Measurements from ENCODE around the gene SLC22A5.

The SLC22A5 gene

DNA sequence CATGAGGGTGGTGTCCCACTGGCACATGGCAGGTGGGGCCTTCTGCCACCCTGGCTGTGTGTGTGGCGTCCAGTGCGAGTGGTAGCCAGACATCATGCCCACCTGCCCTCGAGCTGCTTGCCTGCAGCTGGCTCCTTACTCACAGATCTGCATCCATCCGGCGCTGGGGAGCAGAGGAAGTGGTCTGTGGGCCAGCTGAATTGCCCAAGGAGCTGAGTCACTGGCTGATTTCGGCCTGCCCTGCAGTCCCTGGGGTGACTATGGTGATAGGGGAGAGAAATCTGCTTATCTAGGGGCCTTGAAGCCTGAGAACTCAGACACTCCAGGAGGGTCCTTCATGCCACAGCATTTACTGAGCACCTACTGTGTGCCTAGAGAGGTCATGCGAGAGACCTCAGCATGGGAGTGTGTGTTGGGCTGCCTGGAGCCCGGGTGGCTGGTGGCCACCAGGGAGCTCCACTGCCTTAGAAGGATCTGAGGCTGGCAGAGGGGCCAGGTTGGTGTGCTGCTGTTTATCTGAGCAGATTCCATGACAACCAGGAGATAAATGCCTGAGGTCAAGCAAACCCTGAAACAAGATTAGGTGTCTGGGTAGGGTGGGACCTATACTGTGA lies 57.1 kb downstream of the SLC22A5 start:
- no peaks in the 10 kb centered on the region for H3K36me3 ChIP-seq (ENCODE audit: control insufficient read depth, low read length)
- H3K9me2 ChIP-seq (replicated peaks; ENCODE audit: control insufficient read depth, low read length), result no peaks in the 10 kb centered on the region
- peaks cover 80% of the 10 kb centered on the region for H3K4me1 ChIP-seq (ENCODE audit: control insufficient read depth, low read length)
- TF ChIP-seq EZH2phosphoT487 (IDR thresholded peaks at IDR 0.05; ENCODE audit: borderline replicate concordance, low read length), result no peak
- TF ChIP-seq, protein P1, sequence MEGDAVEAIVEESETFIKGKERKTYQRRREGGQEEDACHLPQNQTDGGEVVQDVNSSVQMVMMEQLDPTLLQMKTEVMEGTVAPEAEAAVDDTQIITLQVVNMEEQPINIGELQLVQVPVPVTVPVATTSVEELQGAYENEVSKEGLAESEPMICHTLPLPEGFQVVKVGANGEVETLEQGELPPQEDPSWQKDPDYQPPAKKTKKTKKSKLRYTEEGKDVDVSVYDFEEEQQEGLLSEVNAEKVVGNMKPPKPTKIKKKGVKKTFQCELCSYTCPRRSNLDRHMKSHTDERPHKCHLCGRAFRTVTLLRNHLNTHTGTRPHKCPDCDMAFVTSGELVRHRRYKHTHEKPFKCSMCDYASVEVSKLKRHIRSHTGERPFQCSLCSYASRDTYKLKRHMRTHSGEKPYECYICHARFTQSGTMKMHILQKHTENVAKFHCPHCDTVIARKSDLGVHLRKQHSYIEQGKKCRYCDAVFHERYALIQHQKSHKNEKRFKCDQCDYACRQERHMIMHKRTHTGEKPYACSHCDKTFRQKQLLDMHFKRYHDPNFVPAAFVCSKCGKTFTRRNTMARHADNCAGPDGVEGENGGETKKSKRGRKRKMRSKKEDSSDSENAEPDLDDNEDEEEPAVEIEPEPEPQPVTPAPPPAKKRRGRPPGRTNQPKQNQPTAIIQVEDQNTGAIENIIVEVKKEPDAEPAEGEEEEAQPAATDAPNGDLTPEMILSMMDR (IDR thresholded peaks at IDR 0.05; ENCODE audit: low read depth, low read length, poor library complexity, severe bottlenecking), result peak; percentile 43
- no peaks in the 10 kb centered on the region for H3K9me3 ChIP-seq (ENCODE audit: control insufficient read depth, insufficient read depth, low read length)
- H3K27ac ChIP-seq (ENCODE audit: low read depth, low read length), result peak overlapping the region; percentile 59
- H4K20me1 ChIP-seq (ENCODE audit: control insufficient read depth, insufficient read depth, low read depth, low read length), result no peaks in the 10 kb centered on the region
- peak overlapping the region; percentile 63 for H3K4me2 ChIP-seq (ENCODE audit: low read length)
- H3K79me2 ChIP-seq (ENCODE audit: control insufficient read depth, low read length), result no peaks in the 10 kb centered on the region
- H3K4me3 ChIP-seq (ENCODE audit: low read length), result peak overlapping the region; percentile 50
- peaks cover 16% of the 10 kb centered on the region for H3F3A ChIP-seq (ENCODE audit: control insufficient read depth, insufficient read depth)
- H3K27me3 ChIP-seq (ENCODE audit: control insufficient read depth, low read length), result no peaks in the 10 kb centered on the region

DNA sequence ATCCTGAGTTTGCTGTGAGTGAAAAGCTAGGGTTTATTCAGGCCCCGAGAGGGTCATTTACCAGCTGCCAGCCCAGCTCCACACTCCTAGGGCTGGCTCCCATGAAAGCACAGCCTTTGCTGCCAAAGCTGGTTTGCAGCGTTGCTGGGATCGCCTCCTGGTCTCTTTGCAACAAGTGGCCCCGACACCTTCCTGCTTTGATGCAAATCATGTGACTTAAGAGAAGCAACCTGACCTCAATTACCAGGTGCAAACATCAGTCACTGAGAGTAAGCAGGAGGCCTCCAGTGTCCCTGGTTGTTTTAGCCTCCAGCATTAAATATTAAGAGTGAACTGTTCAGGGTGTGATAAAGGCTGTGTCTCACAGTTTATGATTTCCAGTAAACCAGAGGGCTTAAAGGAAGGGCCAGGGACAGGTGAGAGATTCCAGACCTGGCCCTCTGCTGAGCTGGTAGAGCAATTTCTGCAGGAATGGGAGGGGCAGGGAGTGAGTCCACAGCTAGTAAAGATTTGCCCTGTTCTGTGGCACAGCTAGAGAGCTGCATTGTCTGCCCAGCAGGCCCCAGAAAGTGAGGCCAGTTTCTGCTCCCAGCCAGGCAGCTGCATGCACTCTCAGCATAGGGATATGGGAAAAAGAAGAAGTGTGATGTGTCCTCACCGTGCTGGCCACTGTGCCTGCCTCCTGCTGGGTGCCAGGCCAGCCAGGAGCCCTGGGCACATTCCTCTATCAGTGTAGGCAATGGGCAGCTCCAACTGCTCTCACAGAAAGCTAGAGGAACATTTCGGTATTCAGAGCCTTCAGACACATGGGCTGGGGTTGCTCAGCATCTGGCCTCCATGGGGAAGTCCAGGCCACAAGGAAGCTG lies 58.0 kb downstream of the SLC22A5 start:
- Histone ChIP-seq H3K9me2 (replicated peaks; ENCODE audit: control insufficient read depth, low read length) (no peaks in the 10 kb centered on the region), H3K4me1 (ENCODE audit: control insufficient read depth, low read length) (peaks cover 71% of the 10 kb centered on the region), H3K9me3 (ENCODE audit: control insufficient read depth, insufficient read depth, low read length) (no peaks in the 10 kb centered on the region), H3K36me3 (ENCODE audit: control insufficient read depth, low read length) (no peaks in the 10 kb centered on the region), H3F3A (ENCODE audit: control insufficient read depth, insufficient read depth) (peaks cover 16% of the 10 kb centered on the region), H3K4me3 (ENCODE audit: low read length) (peak overlapping the region; percentile 50), H3K4me2 (ENCODE audit: low read length) (peak overlapping the region; percentile 63), H3K27me3 (ENCODE audit: control insufficient read depth, low read length) (no peaks in the 10 kb centered on the region), H3K27ac (ENCODE audit: low read depth, low read length) (no peak overlapping the region), H3K79me2 (ENCODE audit: control insufficient read depth, low read length) (no peaks in the 10 kb centered on the region), H4K20me1 (ENCODE audit: control insufficient read depth, insufficient read depth, low read depth, low read length) (no peaks in the 10 kb centered on the region)
- TF ChIP-seq EZH2phosphoT487 (IDR thresholded peaks at IDR 0.05; ENCODE audit: borderline replicate concordance, low read length), result no peak
- TF ChIP-seq, protein P1 (IDR thresholded peaks at IDR 0.05; ENCODE audit: low read depth, low read length, poor library complexity, severe bottlenecking), result no peak

DNA sequence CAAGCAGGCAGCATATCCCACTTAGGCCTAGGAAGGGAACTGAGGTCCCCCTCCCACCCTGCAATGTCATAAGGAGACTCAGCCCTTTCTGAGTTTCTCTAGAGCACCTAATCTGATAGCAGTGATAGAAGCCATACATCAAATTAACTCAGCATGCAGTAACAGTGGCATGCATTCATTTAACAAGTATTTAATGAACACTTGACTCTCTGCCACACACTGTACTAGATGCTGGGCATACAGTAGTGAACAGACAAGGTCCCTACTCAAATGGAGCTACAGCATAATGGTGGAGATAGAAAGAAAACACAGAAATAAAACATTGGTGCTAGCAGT lies 58.6 kb downstream of the SLC22A5 start:
- no peaks in the 10 kb centered on the region for H3K9me2 ChIP-seq (replicated peaks; ENCODE audit: control insufficient read depth, low read length)
- no peak overlapping the region for H3K4me3 ChIP-seq (ENCODE audit: low read length)
- H3K4me1 ChIP-seq (ENCODE audit: control insufficient read depth, low read length), result peaks cover 65% of the 10 kb centered on the region
- H3F3A ChIP-seq (ENCODE audit: control insufficient read depth, insufficient read depth), result peaks cover 16% of the 10 kb centered on the region
- 0 out of 2 replicates have a peak overlapping the region, but pooled peaks have one; percentile 63 for H3K4me2 ChIP-seq (ENCODE audit: low read length)
- H3K79me2 ChIP-seq (ENCODE audit: control insufficient read depth, low read length), result no peaks in the 10 kb centered on the region
- no peaks in the 10 kb centered on the region for H3K36me3 ChIP-seq (ENCODE audit: control insufficient read depth, low read length)
- H4K20me1 ChIP-seq (ENCODE audit: control insufficient read depth, insufficient read depth, low read depth, low read length), result no peaks in the 10 kb centered on the region
- H3K27me3 ChIP-seq (ENCODE audit: control insufficient read depth, low read length), result no peaks in the 10 kb centered on the region
- H3K9me3 ChIP-seq (ENCODE audit: control insufficient read depth, insufficient read depth, low read length), result no peaks in the 10 kb centered on the region
- TF ChIP-seq, protein P1 (IDR thresholded peaks at IDR 0.05; ENCODE audit: low read depth, low read length, poor library complexity, severe bottlenecking), result no peak
- TF ChIP-seq EZH2phosphoT487 (IDR thresholded peaks at IDR 0.05; ENCODE audit: borderline replicate concordance, low read length), result no peak
- H3K27ac ChIP-seq (ENCODE audit: low read depth, low read length), result no peak overlapping the region
